ENCODE results near the gene RAB41. TPM values are rescaled to one million over a fixed set of nuclear protein-coding genes. Genes with fewer than 3 reads are reported as not detected.
"Not testable (repeated sequence)": the region's sequence is repeated elsewhere in the genome, so short reads cannot be mapped to it uniquely, and the experiment has no call there.

Gene RAB41
- total and polyA plus RNA-seq, 3 donors from 2014 or later, result 3.7 to 5.1 (median 4.3) TPM

DNA sequence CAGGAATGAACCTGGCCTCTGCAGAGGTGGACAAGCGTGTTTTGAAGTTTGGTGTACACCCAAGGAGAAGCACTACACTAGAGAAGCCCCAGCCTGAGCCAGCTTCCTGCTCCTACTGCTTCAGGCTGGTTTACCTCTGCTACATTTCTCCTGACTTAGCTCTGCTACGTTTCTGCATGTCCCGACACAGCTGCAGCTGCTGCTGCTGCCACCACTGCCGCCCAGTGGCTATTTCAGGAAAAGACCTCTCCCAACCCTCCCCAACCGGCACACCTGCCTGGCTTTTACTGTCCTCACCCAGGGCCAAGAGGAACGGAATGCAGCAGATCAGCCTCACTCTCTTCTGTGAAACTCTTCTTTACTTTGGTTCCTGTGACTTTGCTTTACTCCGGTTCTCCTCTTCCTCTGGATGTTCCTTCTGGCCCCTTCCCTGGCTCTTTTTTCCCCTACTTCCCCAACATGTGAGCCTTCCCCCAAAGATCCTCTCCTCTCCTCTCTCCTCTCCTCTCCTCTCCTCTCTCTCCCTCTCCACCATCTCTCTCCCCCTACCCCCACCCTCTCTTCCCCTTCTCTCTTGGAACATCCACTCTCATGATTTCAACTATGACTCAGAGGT, 18.9 kb upstream of the RAB41 start:
- intact Hi-C loops (cut with DNase I; ENCODE audit: low total_unique reads), result no loop called here
- H3K9me3 ChIP-seq, result no peaks in the 10 kb centered on the region

DNA sequence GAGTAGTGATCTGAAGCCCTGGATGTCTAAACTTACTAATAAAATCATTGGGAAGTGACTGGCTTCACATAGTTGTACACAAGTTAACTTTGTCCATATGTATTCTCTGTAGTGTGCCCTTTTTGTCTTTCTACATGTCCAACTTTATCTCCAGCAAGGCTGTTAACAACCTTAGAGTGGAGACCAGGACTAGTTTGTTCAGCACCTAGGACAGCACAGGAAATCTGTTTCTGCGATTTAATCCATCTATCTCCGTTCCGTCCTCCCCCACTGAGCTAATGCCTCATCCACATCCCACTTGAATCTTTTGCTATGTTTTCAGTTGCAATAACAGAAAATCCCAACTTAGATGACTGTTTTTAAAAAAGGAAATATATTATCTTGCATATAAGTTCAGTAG, 17.2 kb upstream of the RAB41 start:
- WGBS, 2 donors, result 48 to 53% methylated on average over 3 of the region's 3 CpGs
- intact Hi-C loops (cut with DNase I; ENCODE audit: low total_unique reads), result no loop called here
- no peaks in the 10 kb centered on the region for H3K4me1 ChIP-seq
- H3K27me3 ChIP-seq, result no peaks in the 10 kb centered on the region
- no peak for DNase-seq
- TF ChIP-seq, protein P1, sequence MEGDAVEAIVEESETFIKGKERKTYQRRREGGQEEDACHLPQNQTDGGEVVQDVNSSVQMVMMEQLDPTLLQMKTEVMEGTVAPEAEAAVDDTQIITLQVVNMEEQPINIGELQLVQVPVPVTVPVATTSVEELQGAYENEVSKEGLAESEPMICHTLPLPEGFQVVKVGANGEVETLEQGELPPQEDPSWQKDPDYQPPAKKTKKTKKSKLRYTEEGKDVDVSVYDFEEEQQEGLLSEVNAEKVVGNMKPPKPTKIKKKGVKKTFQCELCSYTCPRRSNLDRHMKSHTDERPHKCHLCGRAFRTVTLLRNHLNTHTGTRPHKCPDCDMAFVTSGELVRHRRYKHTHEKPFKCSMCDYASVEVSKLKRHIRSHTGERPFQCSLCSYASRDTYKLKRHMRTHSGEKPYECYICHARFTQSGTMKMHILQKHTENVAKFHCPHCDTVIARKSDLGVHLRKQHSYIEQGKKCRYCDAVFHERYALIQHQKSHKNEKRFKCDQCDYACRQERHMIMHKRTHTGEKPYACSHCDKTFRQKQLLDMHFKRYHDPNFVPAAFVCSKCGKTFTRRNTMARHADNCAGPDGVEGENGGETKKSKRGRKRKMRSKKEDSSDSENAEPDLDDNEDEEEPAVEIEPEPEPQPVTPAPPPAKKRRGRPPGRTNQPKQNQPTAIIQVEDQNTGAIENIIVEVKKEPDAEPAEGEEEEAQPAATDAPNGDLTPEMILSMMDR (IDR thresholded peaks at IDR 0.05), result no peak
- TF ChIP-seq POLR2A (IDR thresholded peaks at IDR 0.05), result no peak
- H3K9me3 ChIP-seq, result no peaks in the 10 kb centered on the region
- H3K36me3 ChIP-seq (ENCODE audit: low read depth, missing control alignments), result no peaks in the 10 kb centered on the region
- H3K27ac ChIP-seq, result no peak overlapping the region
- no peak overlapping the region for H3K4me3 ChIP-seq

More for the DNA sequence above, 18.9 kb upstream of the RAB41 start:
- TF ChIP-seq, protein P1 (IDR thresholded peaks at IDR 0.05), result peak in 1 of 3 experiments; percentile 28
- TF ChIP-seq POLR2A (IDR thresholded peaks at IDR 0.05), result no peak
- Histone ChIP-seq H3K4me3 (no peak overlapping the region), H3K27me3 (no peaks in the 10 kb centered on the region), H3K4me1 (no peaks in the 10 kb centered on the region), H3K36me3 (ENCODE audit: low read depth, missing control alignments) (no peaks in the 10 kb centered on the region), H3K27ac (no peak overlapping the region)
- 46 to 62% methylated on average over 5 to 7 of the region's 7 CpGs for WGBS, 2 donors
- DNase-seq, result peak; percentile 47

DNA sequence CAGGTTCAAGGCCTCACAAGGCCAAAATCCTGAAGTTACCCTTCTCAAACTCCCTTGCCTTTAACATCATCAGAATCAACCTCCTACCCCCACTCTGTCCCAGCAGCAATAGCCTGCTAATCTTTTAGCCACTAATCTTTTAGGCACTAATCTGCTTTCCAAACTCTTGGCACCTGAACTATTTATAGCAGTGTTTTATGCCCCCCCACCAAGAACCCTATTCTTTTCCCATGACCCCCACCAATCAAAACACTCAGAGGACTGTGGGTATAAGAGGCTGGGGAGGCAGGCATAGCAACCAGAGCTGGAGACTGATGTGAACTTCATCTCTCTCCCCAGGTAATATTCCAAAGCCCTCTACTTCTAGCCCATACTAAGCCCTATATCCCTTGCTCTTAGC, 13.9 kb upstream of the RAB41 start, which contains the start of gene ARR3:
Gene ARR3, plus strand, starts transcription at position 301 of the 400 bp plus-strand sequence. CDS start 1,052 bp downstream, outside the sequence.
- Histone ChIP-seq H3K4me1 (no peaks in the 10 kb centered on the region), H3K36me3 (ENCODE audit: low read depth, missing control alignments) (no peaks in the 10 kb centered on the region), H3K9me3 (no peaks in the 10 kb centered on the region), H3K27ac (no peak within 1 kb of the TSS), H3K27me3 (no peaks in the 10 kb centered on the region), H3K4me3 (no peak within 1 kb of the TSS)
- DNase-seq, result no peak
- intact Hi-C loops (cut with DNase I; ENCODE audit: low total_unique reads), result no loop called here
- TF ChIP-seq, protein P1 (IDR thresholded peaks at IDR 0.05), result no peak
- no peak for TF ChIP-seq POLR2A (IDR thresholded peaks at IDR 0.05)

DNA sequence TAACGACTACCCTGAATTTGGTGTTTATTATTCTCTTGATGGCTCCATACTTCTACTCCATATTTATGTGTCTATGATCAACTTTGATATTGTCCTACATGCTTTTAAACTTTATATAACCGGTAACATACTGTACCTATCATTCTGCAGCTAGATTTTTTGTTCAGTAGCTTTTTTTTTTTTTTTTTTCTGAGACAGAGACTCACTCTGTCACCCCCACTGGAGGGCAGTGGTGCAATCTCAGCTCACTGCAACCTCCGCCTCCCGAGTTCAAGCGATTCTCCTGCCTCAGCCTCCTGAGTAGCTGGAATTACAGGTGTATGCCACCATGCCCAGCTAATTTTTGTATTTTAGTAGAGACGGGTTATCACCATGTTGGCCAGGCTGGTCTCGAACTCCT, 7.9 kb upstream of the RAB41 start:
- H3K9me3 ChIP-seq; H3K36me3 ChIP-seq (ENCODE audit: low read depth, missing control alignments); DNase-seq; H3K27me3 ChIP-seq; H3K27ac ChIP-seq; H3K4me1 ChIP-seq; H3K4me3 ChIP-seq; intact Hi-C loops (cut with DNase I; ENCODE audit: low total_unique reads): not testable (repeated sequence)
- 84 to 91% methylated on average over 7 of the region's 7 CpGs for WGBS, 2 donors

DNA sequence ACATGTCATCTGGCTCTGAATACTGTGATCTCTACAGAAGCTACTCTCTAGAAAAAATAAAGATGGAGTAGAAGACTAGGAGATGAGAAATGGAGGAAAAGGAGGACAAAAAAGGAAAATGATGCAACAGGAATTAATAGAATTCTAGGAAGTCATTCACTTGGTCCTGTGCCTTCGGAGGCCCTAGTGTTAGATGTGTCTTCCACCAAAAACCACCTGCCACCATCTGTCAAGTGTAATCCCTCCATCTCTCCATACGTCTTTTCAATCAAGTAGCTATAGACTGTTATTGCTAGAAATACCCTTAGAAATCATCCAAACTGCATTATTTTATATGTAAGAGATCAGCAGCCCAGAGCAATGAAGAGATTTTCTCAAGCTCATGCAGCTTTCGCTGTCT, 2.9 kb upstream of the RAB41 start:
- Histone ChIP-seq H3K36me3 (ENCODE audit: low read depth, missing control alignments) (no peaks in the 10 kb centered on the region), H3K27me3 (no peaks in the 10 kb centered on the region), H3K9me3 (no peaks in the 10 kb centered on the region), H3K4me1 (no peaks in the 10 kb centered on the region), H3K27ac (no peak overlapping the region), H3K4me3 (no peak overlapping the region)
- WGBS, 2 donors, result 93 to 94% methylated on average over 3 of the region's 3 CpGs
- TF ChIP-seq POLR2A (IDR thresholded peaks at IDR 0.05), result no peak
- TF ChIP-seq, protein P1 (IDR thresholded peaks at IDR 0.05), result no peak
- intact Hi-C loops (cut with DNase I; ENCODE audit: low total_unique reads), result no loop called here
- DNase-seq, result no peak
